Upper lobe of left lung (tissue), 4 donors: ENCODE results near the gene B4GALNT3.

ENCODE experiments used
- CTCF ChIP-seq, 6 experiments: fragments of 450-650 bp in 4 of 6; fragments of 200-600 bp in 2 of 6; sonication (generic) in 2 of 6; IDR thresholded peaks; one replicate each; pipeline ENCODE4 v1.5.1; 2016 to 2019; ENCODE audit warnings: antibody characterized with exemption in 6 of 6
- POLR2A ChIP-seq, 4 donors: fragments of 450-650 bp; IDR thresholded peaks; one replicate each; pipeline ENCODE4 v1.5.1; 2016 to 2017; ENCODE audit warnings: antibody characterized with exemption in 4 of 4, mild to moderate bottlenecking in 2 of 4
- POLR2AphosphoS5 ChIP-seq, 2 donors: sonication (generic); formaldehyde crosslinking; IDR thresholded peaks; one replicate each; pipeline ENCODE4 v1.5.1; 2017; ENCODE audit warnings: antibody characterized with exemption in 2 of 2

GRCh38 chr12:530821-531220, 71.1 kb downstream of the B4GALNT3 start:
- TF ChIP-seq CTCF (IDR thresholded peaks at IDR 0.05) (no peak), POLR2A (IDR thresholded peaks at IDR 0.05) (no peak), POLR2AphosphoS5 (IDR thresholded peaks at IDR 0.05) (no peak)
